A204.1 (cell line): ENCODE measurements around the gene OR6P1.

Experiments
- FAIRE-seq: peaks from 2 replicates; lab custom pipeline; 2012; peaks lifted over from hg19 to GRCh38; lab: Jason Lieb, UNC

OR6P1 gene

GRCh38 chr1:158516966-158517365, 53.4 kb downstream of the OR6P1 start:
- no peak for FAIRE-seq
